Transverse colon (tissue), 4 donors: ENCODE results near the gene AQP5.

ENCODE experiments used
- CTCF ChIP-seq, 5 experiments: fragments of 200-600 bp in 3 of 5; fragments of 450-650 bp in 2 of 5; sonication (generic) in 3 of 5; IDR thresholded peaks; 1 replicate in 2 of 5; 2 replicates in 3 of 5; pipeline ENCODE4 v1.5.1; 2016 to 2017; ENCODE audit warnings: antibody characterized with exemption in 5 of 5, inconsistent platforms in 3 of 5, mild to moderate bottlenecking in 2 of 5, moderate library complexity in 1 of 5
- EP300 ChIP-seq: sonication (generic); formaldehyde crosslinking; IDR thresholded peaks from one replicate; pipeline ENCODE4 v1.6.1; 2017; ENCODE audit warnings: antibody characterized with exemption, low read depth
- POLR2A ChIP-seq: fragments of 450-650 bp; IDR thresholded peaks from one replicate; pipeline ENCODE4 v1.6.1; 2016; ENCODE audit warnings: antibody characterized with exemption, mild to moderate bottlenecking, moderate library complexity
- POLR2AphosphoS5 ChIP-seq, 3 donors: sonication (generic); formaldehyde crosslinking; IDR thresholded peaks; one replicate each; pipeline ENCODE4 v1.6.1; 2016; ENCODE audit warnings: antibody characterized with exemption in 3 of 3

GRCh38 chr12:49954863-49955830, 6.5 kb upstream of the AQP5 start:
- TF ChIP-seq CTCF (IDR thresholded peaks at IDR 0.05) (no peak), POLR2AphosphoS5 (IDR thresholded peaks at IDR 0.05) (no peak), EP300 (no peak), POLR2A (no peak)
